Ovary (tissue), 9 donors: Measurements from ENCODE around the gene MBP. TPM values are rescaled to one million over a fixed set of nuclear protein-coding genes. Genes with fewer than 3 reads are reported as not detected.

Source experiments
- DNase-seq, 5 donors: peaks; one replicate each; pipeline ENCODE4 v3.0.0-alpha.2; 2019 to 2020
- H3K27ac ChIP-seq, 2 donors: fragments of 200-600 bp; one replicate each; pipeline versions ENCODE4 v1.5.1 to v1.8.0; 2019 to 2022
- H3K27me3 ChIP-seq: fragments of 200-600 bp; one replicate; pipeline ENCODE4 v1.8.0; 2022
- H3K36me3 ChIP-seq: fragments of 200-600 bp; sonication (generic); one replicate; pipeline ENCODE4 v1.5.1; 2019
- H3K4me1 ChIP-seq: one replicate; pipeline ENCODE4 v1.8.1; 2013; ENCODE audit warnings: mild to moderate bottlenecking, moderate library complexity; ENCODE audit not compliant: insufficient read depth
- H3K4me3 ChIP-seq: fragments of 200-600 bp; sonication (generic); one replicate; pipeline ENCODE4 v1.5.1; 2017
- H3K9me3 ChIP-seq, 2 donors: fragments of 200-600 bp in 1 of 2; sonication (generic) in 1 of 2; one replicate each; pipeline versions ENCODE4 v1.5.1 to v1.8.1; 2013 to 2019; ENCODE audit warnings: mild to moderate bottlenecking in 1 of 2, moderate library complexity in 1 of 2
- EP300 ChIP-seq: sonication (generic); formaldehyde crosslinking; IDR thresholded peaks from one replicate; pipeline ENCODE4 v1.6.1; 2017; ENCODE audit warnings: antibody characterized with exemption
- POLR2A ChIP-seq: fragments of 450-650 bp; IDR thresholded peaks from one replicate; pipeline ENCODE4 v1.6.1; 2017; ENCODE audit warnings: antibody characterized with exemption, mild to moderate bottlenecking, moderate library complexity
- WGBS, 3 donors: extraction: QIAGEN DNeasy Blood & Tissue Kit in 1 of 3; methylation state at CpG; one replicate each; pipeline versions ENCODE4 v1.1.5 to v1.1.7; 2013 to 2017; 5-methylcytosine and 5-hydroxymethylcytosine counted together
- intact Hi-C, 4 donors: fragments of 100-400 bp; cut with DNase I; formaldehyde crosslinking; loops; one replicate each; pipeline versions ENCODE4 v1.11.0 to v1.15.1; 2022 to 2023
- polyA plus RNA-seq, 2 donors: library from polyadenylated mRNA; stranded (reverse); fragments of 200-250 nt in 1 of 2; fragments of 350-450 nt in 1 of 2; fragmentation: Illumina TruSeq in 1 of 2; extraction: RNeasy Lipid Tissue Mini Kit (QIAGEN cat#74804) in 1 of 2; gene quantifications; one replicate each; pipeline ENCODE4 v1.2.3, GENCODE V29; 2013 to 2014
- total RNA-seq, 7 donors: library from RNA; depleted of rRNA in 2 of 7; stranded (reverse); fragments of >200 nt in 2 of 7; fragmentation: NEBNext Ultra II Directional in 3 of 7; extraction: Animal tissue kit (Norgen Biotek cat#: 25700) in 3 of 7; gene quantifications; one replicate each; pipeline versions ENCODE4 v1.1.0 to v1.2.4, GENCODE V29; 2016 to 2023
- TF ChIP-seq, protein P1 (sequence below), 3 donors: fragments of 450-650 bp in 2 of 3; fragments of 200-600 bp in 1 of 3; IDR thresholded peaks; one replicate each; pipeline versions ENCODE4 v1.5.1 to v1.8.0; 2016 to 2022; ENCODE audit warnings: antibody characterized with exemption in 3 of 3, mild to moderate bottlenecking in 1 of 3
- donor health status: DM: no; HTN: no; CAD: no; lungs with moderate emphysema.
- donor health status: DM: no; HTN: no; CAD: no.
- donor health status: Bipolar disorder and iron deficiency.
- donor health status: DM: yes; HTN: yes; CAD: no.
- donor health status: DM: no; HTN: no; CAD: no.
- donor health status: DM: yes; HTN: yes; CAD: no.

MBP gene
- total and polyA plus RNA-seq, 9 donors: 7.1 to 38.2 (median 23.2) TPM

GRCh38 chr18:76936877-76937276 lies 195.7 kb downstream of the MBP start:
- intact Hi-C loops: no loop called here

GRCh38 chr18:76935722-76936337 lies 196.8 kb downstream of the MBP start:
- no peak overlapping the region for H3K27ac ChIP-seq
- intact Hi-C loops: no loop called here
- no peak overlapping the region for H3K4me3 ChIP-seq
- H3K9me3 ChIP-seq: no peaks in the 10 kb centered on the region
- WGBS, 3 donors: 91 to 94% (median 92%) methylated on average over 18 of the region's 18 CpGs
- no peaks in the 10 kb centered on the region for H3K4me1 ChIP-seq
- H3K36me3 ChIP-seq: no peaks in the 10 kb centered on the region
- no peak for DNase-seq
- TF ChIP-seq, protein P1, sequence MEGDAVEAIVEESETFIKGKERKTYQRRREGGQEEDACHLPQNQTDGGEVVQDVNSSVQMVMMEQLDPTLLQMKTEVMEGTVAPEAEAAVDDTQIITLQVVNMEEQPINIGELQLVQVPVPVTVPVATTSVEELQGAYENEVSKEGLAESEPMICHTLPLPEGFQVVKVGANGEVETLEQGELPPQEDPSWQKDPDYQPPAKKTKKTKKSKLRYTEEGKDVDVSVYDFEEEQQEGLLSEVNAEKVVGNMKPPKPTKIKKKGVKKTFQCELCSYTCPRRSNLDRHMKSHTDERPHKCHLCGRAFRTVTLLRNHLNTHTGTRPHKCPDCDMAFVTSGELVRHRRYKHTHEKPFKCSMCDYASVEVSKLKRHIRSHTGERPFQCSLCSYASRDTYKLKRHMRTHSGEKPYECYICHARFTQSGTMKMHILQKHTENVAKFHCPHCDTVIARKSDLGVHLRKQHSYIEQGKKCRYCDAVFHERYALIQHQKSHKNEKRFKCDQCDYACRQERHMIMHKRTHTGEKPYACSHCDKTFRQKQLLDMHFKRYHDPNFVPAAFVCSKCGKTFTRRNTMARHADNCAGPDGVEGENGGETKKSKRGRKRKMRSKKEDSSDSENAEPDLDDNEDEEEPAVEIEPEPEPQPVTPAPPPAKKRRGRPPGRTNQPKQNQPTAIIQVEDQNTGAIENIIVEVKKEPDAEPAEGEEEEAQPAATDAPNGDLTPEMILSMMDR (IDR thresholded peaks at IDR 0.05): no peak
- no peak for TF ChIP-seq EP300
- TF ChIP-seq POLR2A: no peak
- no peaks in the 10 kb centered on the region for H3K27me3 ChIP-seq

More at GRCh38 chr18:76936877-76937276, 195.7 kb downstream of the MBP start:
- no peak for DNase-seq
- WGBS, 3 donors: 93 to 95% (median 94%) methylated on average over 11 of the region's 11 CpGs
- no peaks in the 10 kb centered on the region for H3K4me1 ChIP-seq
- no peaks in the 10 kb centered on the region for H3K9me3 ChIP-seq
- no peak overlapping the region for H3K27ac ChIP-seq
- H3K36me3 ChIP-seq: no peaks in the 10 kb centered on the region
- TF ChIP-seq POLR2A (no peak), EP300 (no peak)
- TF ChIP-seq, protein P1 (IDR thresholded peaks at IDR 0.05): no peak
- H3K4me3 ChIP-seq: no peak overlapping the region
- H3K27me3 ChIP-seq: no peaks in the 10 kb centered on the region

DNA sequence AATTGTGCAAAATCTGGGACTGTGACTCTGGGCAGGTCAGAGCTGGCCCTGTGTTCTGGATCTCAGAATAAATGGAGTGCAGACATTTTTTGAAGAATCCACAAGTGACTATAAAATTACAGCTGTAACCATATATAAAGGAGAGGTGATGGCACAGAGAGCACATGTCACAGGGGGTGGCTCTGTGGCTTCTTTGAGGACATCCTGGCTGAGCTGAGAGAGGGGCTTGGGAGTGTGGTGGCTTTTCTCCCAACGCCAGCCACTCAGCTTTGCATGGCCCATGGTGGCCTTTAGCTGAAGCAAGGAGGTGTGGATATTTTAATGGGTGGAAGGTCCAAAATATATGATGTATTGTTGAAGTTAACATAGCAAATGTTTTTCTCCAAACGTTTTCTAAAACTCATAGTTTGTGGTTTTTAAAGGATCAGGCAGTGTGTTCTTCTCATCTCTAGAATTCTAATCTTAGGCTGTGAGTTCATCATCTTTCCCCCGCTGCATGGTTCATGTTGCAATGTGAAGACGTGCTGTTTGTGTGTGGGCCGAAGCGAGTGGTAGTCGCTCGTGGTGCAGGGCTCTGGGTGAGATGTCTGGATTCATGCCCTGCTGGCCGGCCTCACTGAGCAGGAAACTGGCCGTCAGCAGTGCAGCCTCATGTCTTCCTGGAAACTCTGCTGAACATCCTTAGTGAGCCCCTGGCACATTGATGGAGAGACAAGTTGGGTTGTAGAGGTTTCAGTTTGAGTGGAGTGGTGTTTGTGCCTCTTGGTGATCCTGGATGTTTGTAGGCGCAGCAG lies 200.4 kb downstream of the MBP start:
- H3K27me3 ChIP-seq: no peaks in the 10 kb centered on the region
- WGBS, 3 donors: 68 to 78% (median 71%) methylated on average over 11 of the region's 11 CpGs
- DNase-seq: no peak
- H3K27ac ChIP-seq: no peak overlapping the region
- H3K4me1 ChIP-seq: no peaks in the 10 kb centered on the region
- intact Hi-C loops: no loop called here
- TF ChIP-seq, protein P1 (IDR thresholded peaks at IDR 0.05): no peak
- TF ChIP-seq POLR2A (no peak), EP300 (no peak)
- H3K36me3 ChIP-seq: no peaks in the 10 kb centered on the region
- H3K9me3 ChIP-seq: no peaks in the 10 kb centered on the region
- H3K4me3 ChIP-seq: no peak overlapping the region

DNA sequence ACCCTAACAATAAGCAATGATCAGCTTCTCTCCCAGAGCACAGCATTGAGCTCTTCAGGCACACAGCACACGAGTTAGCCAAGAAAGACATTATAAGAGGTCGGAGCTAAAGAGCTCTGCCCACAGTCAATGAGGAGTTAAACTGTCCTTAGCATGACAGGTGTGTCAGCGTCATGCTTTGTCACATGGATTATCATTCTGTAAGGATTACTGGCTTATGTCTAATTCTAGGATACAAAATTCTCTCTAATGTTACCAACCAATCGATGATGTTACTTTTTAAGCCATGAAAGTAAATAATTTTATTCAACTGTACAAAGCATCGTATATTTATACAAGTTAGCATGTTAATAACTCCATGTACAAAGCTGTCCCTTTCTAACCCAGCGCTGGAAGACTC lies 201.4 kb downstream of the MBP start:
- no peaks in the 10 kb centered on the region for H3K36me3 ChIP-seq
- no peaks in the 10 kb centered on the region for H3K4me1 ChIP-seq
- TF ChIP-seq EP300 (no peak), POLR2A (no peak)
- TF ChIP-seq, protein P1 (IDR thresholded peaks at IDR 0.05): no peak

More for the DNA sequence above, 201.4 kb downstream of the MBP start:
- intact Hi-C loops: no loop called here
- Histone ChIP-seq H3K27me3 (no peaks in the 10 kb centered on the region), H3K9me3 (no peaks in the 10 kb centered on the region), H3K4me3 (no peak overlapping the region), H3K27ac (no peak overlapping the region)
- DNase-seq: no peak
- 89 to 93% (median 89%) methylated on average over 6 of the region's 6 CpGs for WGBS, 3 donors

Other genes starting within 250 kb of the MBP start
- under 1 TPM in 4 of 7 donors, not detected in 3; under 0.01 to 0.12 (median 0.04) TPM for gene GALR1, start 117.1 kb upstream of the MBP start, total RNA-seq
- gene GALR1, start 117.1 kb upstream of the MBP start, polyA plus RNA-seq: not detected